ENCODE data around the gene CEACAM7. TPM values are rescaled to one million over a fixed set of nuclear protein-coding genes. Genes with fewer than 3 reads are reported as not detected.

Gene CEACAM7
- total and polyA plus RNA-seq, 10 donors: 0.13 TPM; not detected in 9

GRCh38 chr19:41627966-41628675, 59.9 kb downstream of the CEACAM7 start:
- Histone ChIP-seq H3K27me3 (replicated peaks in 1 of 7) (peaks cover 0 to 42% (median 0%) of the 10 kb centered on the region in 7 donors), H3K36me3 (peaks cover 0 to 3% (median 0%) of the 10 kb centered on the region in 6 donors), H3K27ac (peak overlapping the region in 2 of 8 donors; percentile 89 to 94), H3K9me3 (peaks cover 0 to 31% (median 22%) of the 10 kb centered on the region in 8 donors), H3K4me3 (peak overlapping the region in 1 of 8 donors; percentile 61), H3K4me1 (peaks cover 0 to 25% (median 4%) of the 10 kb centered on the region in 6 donors)
- WGBS, 5 donors: 62 to 76% (median 66%) methylated on average over 4 to 8 of the region's 8 CpGs
- DNase-seq: no peak
- no peak for TF ChIP-seq CTCF (IDR thresholded peaks at IDR 0.05 in 8 of 11, conservative IDR thresholded peaks at IDR 0.05 in 3 of 11)
- no peak for TF ChIP-seq POLR2A (IDR thresholded peaks at IDR 0.05)
- no peak for TF ChIP-seq POLR2AphosphoS5 (IDR thresholded peaks at IDR 0.05)
- intact Hi-C loops (cut with DNase I; ENCODE audit: low total_unique reads): no loop called here

- Histone ChIP-seq H3K27ac (peak within 1 kb of the TSS; percentile 42 to 94 (median 77)), H3K4me3 (peak within 1 kb of the TSS in 7 of 8 donors; percentile 14 to 61 (median 36)), H3K36me3 (peaks cover 0 to 3% (median 0%) of the 10 kb centered on the region in 6 donors), H3K9me3 (peaks cover 0 to 21% (median 17%) of the 10 kb centered on the region in 8 donors), H3K4me1 (peaks cover 0 to 37% (median 4%) of the 10 kb centered on the region in 6 donors), H3K27me3 (replicated peaks in 1 of 7) (peaks cover 0 to 41% (median 0%) of the 10 kb centered on the region in 7 donors)
- peak; percentile 91 for DNase-seq
- TF ChIP-seq POLR2A (IDR thresholded peaks at IDR 0.05) (peak; percentile 21 to 68 (median 38)), CTCF (IDR thresholded peaks at IDR 0.05 in 8 of 11, conservative IDR thresholded peaks at IDR 0.05 in 3 of 11) (no peak), POLR2AphosphoS5 (IDR thresholded peaks at IDR 0.05) (peak; percentile 89 to 92 (median 91))
- WGBS, 5 donors: 3 to 16% (median 11%) methylated on average over 7 of the region's 7 CpGs
- intact Hi-C loops (cut with DNase I; ENCODE audit: low total_unique reads): no loop called here
Observed at GRCh38 chr19:41626877-41627276, 61.2 kb downstream of the CEACAM7 start, which contains the start of gene CEACAM4. Gene CEACAM4, minus strand, starts transcription at chr19:41627074. Its CDS starts 111 bp downstream, at chr19:41626963.

GRCh38 chr19:41626278-41626677, 61.8 kb downstream of the CEACAM7 start:
- no peak for DNase-seq
- 41 to 68% (median 44%) methylated on average over 3 of the region's 3 CpGs for WGBS, 5 donors
- Histone ChIP-seq H3K27ac (peak overlapping the region; percentile 42 to 94 (median 77)), H3K9me3 (peaks cover 0 to 15% (median 14%) of the 10 kb centered on the region in 8 donors), H3K4me3 (peak overlapping the region in 6 of 8 donors; percentile 17 to 61 (median 36)), H3K36me3 (peaks cover 0 to 3% (median 0%) of the 10 kb centered on the region in 6 donors), H3K4me1 (peaks cover 0 to 43% (median 5%) of the 10 kb centered on the region in 6 donors), H3K27me3 (replicated peaks in 1 of 7) (peaks cover 0 to 46% (median 0%) of the 10 kb centered on the region in 7 donors)
- intact Hi-C loops (cut with DNase I; ENCODE audit: low total_unique reads): no loop called here
- TF ChIP-seq POLR2A (IDR thresholded peaks at IDR 0.05) (no peak), CTCF (IDR thresholded peaks at IDR 0.05 in 8 of 11, conservative IDR thresholded peaks at IDR 0.05 in 3 of 11) (no peak), POLR2AphosphoS5 (IDR thresholded peaks at IDR 0.05) (no peak)

DNA sequence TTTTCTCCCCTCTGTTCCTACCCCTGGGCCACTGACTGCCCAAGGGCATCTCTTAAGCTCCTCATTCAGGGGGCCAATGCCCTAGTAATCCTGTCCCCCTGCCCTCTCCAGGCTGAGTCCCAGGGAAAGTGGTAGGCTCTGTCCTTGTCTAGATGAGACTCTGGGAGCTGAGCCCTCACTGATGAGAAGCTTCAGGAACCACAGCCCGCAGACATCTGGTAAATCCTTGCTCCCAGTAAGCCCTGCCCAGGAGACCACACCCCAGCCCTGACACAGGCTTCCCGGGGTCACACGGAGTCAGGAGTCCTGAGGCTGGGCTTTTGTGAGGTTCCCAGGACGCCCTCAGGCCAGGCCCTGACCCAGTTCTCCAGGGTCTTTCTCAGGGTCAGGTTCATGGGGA, 63.1 kb downstream of the CEACAM7 start:
- peaks cover 0 to 12% (median 0%) of the 10 kb centered on the region in 6 donors for H3K36me3 ChIP-seq
- 34 to 72% (median 56%) methylated on average over 1 to 4 of the region's 4 CpGs for WGBS, 5 donors
- H3K4me3 ChIP-seq: peak overlapping the region in 4 of 8 donors; percentile 36 to 61 (median 38)
- H3K9me3 ChIP-seq: peaks cover 0 to 3% (median 1%) of the 10 kb centered on the region in 8 donors
- H3K4me1 ChIP-seq: peaks cover 0 to 57% (median 12%) of the 10 kb centered on the region in 6 donors
- peak overlapping the region in 5 of 8 donors; percentile 13 to 94 (median 85) for H3K27ac ChIP-seq
- no peak for TF ChIP-seq CTCF (IDR thresholded peaks at IDR 0.05 in 8 of 11, conservative IDR thresholded peaks at IDR 0.05 in 3 of 11)
- peak in 1 of 3 donors; percentile 8 for TF ChIP-seq POLR2AphosphoS5 (IDR thresholded peaks at IDR 0.05)
- no peak for DNase-seq
- peaks cover 0 to 56% (median 0%) of the 10 kb centered on the region in 7 donors for H3K27me3 ChIP-seq (replicated peaks in 1 of 7)
- intact Hi-C loops (cut with DNase I; ENCODE audit: low total_unique reads): no loop called here
